ENCODE data around the gene PRR16.

- TF ChIP-seq POLR2A (IDR thresholded peaks at IDR 0.05; ENCODE audit: low read length) (no peak), SREBF2 (IDR thresholded peaks at IDR 0.05) (no peak), CBX8 (IDR thresholded peaks at IDR 0.05) (no peak), MYC (IDR thresholded peaks at IDR 0.05; ENCODE audit: borderline replicate concordance, low read length) (no peak), CTCF (IDR thresholded peaks at IDR 0.05) (no peak), EP300 (IDR thresholded peaks at IDR 0.05) (no peak), TP53 (CRISPR knock-in tag; IDR thresholded peaks at IDR 0.05) (no peak), JUNB (IDR thresholded peaks at IDR 0.05) (no peak), RAD21 (conservative IDR thresholded peaks at IDR 0.05 in 1 of 2, IDR thresholded peaks at IDR 0.05 in 1 of 2) (no peak), RNF2 (IDR thresholded peaks at IDR 0.05; ENCODE audit: borderline replicate concordance, low read depth) (no peak), JUN (IDR thresholded peaks at IDR 0.05) (no peak), KDM1A (IDR thresholded peaks at IDR 0.05; ENCODE audit: low read depth) (no peak), CEBPB (IDR thresholded peaks at IDR 0.05) (no peak)
These were observed 63.2 kb downstream of the PRR16 start for GRCh38 chr5:120527251-120527650.
